ENCODE data around the gene UTP3.
A peak's percentile ranks its signal among the peaks of the same experiment; 100 is the strongest.
"Not testable (repeated sequence)": the region's sequence is repeated elsewhere in the genome, so short reads cannot be mapped to it uniquely, and the experiment has no call there.

Gene UTP3, protein sequence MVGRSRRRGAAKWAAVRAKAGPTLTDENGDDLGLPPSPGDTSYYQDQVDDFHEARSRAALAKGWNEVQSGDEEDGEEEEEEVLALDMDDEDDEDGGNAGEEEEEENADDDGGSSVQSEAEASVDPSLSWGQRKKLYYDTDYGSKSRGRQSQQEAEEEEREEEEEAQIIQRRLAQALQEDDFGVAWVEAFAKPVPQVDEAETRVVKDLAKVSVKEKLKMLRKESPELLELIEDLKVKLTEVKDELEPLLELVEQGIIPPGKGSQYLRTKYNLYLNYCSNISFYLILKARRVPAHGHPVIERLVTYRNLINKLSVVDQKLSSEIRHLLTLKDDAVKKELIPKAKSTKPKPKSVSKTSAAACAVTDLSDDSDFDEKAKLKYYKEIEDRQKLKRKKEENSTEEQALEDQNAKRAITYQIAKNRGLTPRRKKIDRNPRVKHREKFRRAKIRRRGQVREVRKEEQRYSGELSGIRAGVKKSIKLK

DNA sequence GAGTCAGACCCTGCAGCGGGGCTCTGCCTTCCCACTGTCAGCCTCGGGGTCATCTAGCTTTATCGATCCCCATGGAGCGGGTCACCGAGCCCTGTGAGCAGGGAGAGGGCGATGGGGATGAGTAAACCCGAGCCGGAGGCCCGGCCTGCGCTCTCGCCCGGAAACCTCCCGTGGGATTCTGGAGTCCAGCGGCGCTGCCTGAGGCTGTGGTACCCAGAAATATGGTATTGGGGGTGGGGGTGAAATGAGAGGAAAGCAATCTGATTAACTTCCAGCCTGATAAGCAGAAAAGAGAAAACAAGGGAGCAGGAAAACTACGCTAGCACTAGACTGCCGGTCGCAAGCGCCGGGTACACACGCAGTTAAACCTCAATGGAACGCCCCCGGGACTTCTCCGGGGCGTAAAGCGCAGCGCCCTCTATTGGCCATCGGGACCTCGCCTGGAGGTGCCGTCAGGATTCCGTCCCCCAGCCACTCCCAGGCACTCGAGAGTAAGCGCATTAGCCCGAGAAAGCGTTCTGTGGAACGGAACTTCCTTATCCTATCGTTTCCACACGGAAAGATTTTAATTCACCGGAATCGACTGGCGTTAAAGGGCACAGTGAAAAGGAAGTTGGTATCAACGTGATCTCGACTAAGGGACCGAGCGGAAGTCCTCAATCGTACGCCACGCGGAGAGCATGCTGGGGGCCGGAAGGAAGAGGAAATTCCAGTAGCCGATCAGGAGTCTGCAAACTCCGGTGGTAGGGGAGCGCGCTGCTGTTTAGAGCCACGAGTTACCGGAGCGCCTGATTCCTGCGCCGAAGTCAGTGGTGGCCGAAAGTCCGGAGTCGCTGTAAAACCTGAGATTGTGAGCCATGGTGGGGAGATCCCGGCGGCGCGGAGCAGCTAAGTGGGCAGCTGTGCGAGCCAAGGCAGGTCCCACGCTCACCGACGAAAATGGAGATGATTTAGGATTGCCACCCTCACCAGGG, at the start of gene UTP3:
Gene UTP3 (plus strand): TSS at position 712 of the 974 bp plus-strand sequence. CDS start 146 bp downstream, at position 858.
- peak; percentile 98 for DNase-seq (ENCODE audit: low read depth)

DNA sequence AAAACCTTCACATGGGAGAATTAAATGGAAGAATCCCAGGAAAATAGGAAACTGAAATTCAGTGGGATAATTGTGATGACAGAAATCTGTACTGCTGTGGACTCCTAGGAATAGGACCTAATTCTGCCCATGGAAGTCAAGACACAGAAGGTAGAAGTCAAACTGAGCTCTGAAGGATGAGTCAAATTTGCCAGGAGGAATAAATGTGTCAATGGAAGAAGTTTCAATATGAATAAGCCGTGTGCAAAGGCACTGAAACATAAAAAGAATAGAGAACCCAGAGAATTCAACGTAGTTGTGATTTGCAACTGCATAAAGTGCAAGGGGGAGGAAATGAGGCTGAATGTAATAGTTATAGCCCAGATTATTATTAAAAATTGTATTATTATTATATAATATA, 48.1 kb upstream of the UTP3 start:
- no peak for DNase-seq (ENCODE audit: low read depth)

DNA sequence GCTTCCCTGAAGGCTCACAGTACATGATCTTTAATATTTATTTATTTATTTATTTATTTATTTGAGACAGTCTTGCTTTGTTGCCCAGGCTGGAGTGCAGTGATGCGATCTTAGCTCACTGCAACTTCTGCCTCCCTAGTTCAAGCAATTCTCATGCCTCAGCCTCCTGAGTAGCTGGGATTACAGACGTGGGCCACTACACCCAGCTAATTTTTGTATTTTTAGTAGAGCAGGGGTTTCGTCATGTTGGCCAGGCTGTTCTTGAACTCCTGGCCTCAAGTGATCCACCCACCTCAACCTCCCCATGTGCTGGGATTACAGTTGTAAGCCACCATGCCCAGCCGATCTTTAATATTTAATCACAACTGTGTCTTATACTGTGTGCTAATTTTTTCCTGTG, 37.6 kb upstream of the UTP3 start:
- DNase-seq (ENCODE audit: low read depth) = not testable (repeated sequence)

DNA sequence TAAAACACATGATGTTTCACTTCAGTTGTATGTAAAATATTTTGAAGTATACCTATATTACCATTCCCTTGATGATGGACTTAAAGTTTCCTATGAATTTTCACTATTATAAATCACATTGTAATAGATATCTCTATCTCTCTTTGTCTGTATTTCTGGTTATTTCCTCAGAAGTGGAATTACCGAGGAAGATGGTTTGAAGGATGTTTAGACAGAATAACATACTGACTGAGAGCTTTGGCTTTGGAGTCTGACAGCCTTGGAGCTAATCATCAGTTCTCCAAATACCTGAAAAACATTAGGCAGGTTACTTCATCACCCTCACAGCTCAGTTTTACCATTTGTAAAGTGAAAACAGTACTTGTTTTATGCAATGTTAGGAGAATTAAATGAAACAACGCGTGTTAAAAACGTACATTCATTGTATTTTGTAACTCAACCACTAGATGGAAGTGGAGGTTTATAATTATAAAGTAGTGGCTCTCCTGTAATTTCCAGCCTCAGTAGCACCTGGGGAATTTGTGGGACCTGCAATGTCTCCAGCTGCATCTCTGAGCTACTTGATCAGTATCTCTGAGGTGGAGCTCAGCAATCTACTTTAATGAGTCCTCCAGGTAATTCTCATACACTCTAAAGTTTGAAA, 36.3 kb upstream of the UTP3 start:
- DNase-seq (ENCODE audit: low read depth) = no peak

DNA sequence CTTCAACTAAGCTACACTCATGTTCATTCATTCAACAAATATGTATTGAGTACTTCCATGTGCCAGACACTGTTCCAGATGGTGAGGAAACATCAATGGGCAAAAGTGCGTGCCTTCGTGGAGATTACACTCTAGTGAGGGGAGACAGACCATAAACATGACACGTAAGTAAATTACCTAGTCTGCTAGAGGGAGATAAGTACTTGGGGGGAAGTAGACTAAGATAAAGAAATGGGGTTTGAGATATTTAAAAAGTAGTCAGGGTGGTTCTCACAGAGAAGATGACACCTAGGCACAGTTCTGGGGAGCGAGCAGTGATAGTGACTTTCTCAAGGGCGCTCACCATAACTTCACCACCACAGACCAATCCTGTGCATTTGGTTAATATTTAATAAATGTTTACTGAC, 33.7 kb upstream of the UTP3 start:
- DNase-seq (ENCODE audit: low read depth) = no peak

DNA sequence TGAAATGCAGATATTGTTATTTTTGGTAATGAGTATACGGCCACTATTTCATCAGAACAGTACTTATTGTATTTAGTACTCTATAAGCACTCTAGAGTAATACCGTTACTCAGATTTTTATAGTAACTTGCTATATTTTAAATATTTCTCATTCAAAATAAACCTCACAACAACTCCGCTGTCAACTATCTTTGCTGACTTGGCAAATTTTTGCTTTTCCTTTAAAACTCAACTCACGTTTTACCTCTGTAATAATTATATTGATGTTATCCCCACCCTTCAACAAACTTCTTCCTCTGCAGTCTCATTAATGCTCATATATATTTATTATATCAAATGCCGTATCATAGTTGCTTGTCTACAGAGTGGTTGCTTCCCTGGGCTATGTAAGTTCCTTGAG, 31.0 kb upstream of the UTP3 start:
- no peak for DNase-seq (ENCODE audit: low read depth)

DNA sequence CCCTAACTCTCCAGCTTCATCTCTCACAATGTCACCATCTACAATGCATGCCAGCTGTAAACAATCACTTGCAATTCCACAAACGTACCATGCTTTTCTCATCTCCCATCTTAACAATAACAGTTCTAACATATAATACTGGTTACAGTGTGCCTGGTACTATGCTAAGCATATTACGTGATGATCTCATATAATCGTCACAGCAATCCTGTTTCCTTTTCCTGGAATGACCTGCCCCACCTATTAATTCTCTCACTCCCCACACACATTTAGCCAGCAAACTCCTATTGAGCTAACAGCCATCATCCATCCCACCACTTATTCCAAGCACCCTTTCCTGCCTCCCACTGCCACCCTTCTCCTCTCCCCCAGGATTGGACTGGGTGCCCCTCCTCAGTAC, 29.9 kb upstream of the UTP3 start:
- DNase-seq (ENCODE audit: low read depth) = no peak

DNA sequence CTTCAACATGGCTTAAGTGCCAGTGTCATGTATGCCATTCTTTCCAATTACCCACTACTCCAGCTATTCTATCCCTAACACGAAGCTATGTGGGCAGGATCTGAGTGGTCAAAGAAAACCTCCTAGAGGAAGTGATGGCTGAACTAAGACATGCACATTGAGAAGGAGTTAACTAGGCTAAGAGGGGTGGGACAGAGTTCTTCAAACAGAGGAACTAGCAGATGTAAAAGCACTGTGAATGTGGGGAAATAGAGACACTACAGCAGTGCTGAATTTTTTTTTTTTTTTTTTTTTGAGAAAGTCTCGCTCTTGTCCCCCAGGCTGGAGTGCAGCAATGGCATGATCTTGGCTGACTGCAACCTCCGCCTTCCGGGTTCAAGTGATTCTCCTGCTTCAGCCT, 28.2 kb upstream of the UTP3 start:
- DNase-seq (ENCODE audit: low read depth) = no peak

DNA sequence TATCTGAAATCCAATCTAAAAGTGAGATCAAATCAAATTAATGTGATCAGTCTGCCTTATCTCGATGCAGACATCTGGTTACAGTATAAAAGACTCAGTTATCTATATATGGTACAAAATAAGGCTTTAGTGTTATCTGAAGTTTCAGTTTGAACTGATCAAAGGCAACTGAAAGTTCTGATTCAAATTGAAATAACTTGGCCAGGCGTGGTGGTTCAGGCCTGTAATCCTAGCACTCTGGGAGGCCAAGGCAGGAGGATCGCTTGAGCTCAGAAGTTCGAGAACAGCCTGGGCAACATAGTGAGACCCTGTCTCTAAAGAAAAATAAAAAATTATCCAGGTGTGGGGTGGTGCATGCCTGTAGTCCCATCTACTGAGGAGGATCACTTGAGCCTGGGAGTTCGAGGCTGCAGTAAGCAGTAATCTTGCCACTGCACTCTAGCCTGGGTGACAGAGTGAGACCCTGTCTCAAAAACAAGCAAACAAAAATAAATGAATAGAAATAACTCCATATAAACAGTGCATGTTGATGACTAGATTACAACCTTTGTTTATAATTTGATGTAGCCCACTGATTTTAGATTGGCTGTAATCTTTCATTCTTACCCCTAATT, 26.9 kb upstream of the UTP3 start:
- not testable (repeated sequence) for DNase-seq (ENCODE audit: low read depth)

DNA sequence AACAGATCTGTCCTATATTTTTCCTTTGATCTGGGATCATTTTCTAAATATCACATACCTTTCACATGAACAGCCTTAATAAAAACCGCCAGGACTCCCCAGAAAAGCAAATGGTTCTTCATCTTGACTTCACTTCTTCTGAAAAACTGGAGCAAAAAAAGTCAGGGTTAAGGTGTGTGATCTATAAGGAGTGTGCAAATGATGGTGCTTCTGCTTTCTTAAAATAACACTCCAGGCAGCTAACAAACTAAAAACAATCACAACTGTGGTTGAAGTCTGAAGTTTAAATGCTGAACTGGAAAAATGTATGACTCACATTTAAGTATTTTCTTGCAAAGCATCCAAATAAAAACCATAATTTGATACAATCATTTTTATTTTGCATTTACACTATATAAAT, 22.0 kb upstream of the UTP3 start, which contains the start of gene JCHAIN:
Gene JCHAIN (minus strand): TSS at position 140 of the 400 bp plus-strand sequence. CDS start 18 bp downstream, at position 122.
- no peak for DNase-seq (ENCODE audit: low read depth)

DNA sequence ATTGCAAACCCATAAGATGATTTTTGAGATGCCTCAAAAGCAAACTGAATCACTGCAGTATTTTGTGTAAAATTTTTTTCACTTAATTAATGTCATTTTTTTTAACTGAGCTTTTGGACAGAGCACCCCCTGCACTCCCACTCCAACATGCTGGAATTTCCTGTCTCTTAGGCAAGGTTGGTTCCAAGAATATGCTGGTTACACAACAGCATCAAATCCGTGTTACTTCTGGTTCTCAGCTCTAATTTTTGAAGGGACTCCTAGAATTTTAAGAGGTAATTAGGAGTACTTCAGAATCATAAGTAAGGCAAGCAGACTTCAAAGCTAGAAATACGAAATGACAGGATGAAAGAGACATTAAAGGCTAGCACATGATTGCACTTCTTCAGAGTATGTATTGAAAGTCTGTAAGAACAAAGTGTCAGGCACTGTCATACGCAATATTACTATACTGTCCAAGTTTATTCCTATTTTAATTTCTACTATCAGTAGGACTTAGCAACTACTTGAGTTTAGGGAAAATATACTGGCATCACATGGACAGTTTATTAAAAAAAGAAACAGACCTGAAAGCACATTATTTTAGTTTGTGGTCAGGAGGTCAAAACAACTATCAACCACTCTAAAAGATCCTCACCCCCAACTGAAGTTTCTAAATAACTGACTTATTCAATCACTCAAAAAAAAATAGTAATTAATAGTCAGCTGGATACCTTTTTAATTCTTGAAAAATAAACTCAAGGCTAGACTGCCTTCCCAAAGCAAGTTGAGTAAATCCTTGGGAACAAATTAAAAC, 20.4 kb upstream of the UTP3 start:
- DNase-seq (ENCODE audit: low read depth) = no peak

DNA sequence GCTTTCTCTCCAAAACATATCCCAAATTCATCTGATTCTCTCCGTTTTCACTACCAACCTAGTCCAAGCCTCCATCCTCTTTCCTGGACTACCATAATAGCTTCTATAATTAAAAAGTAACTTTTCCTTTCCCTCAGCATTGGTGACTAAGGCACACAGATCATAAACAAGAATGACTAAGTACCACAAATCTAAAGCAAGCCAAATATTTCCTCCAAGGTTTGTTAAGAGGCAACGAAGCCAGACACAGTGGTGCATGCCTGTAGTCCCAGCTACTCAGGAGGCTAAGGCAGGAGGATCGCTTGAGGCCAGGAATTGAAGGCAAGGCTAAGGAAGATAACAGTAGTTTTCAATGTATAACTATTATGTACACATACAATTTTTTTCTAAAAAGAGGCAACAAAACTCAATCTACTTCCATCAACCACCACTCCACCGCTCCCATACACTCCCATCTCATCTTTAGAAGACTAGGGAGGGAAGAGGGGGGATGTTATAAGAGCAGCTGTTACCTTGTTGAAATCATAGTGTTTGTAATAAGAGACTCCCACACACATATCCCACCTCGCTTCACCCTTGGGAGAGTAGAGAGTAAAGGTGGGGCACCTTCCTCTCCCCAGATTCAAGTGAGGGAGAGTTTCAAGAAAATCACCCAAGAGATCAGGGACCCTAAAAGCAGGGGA, 17.9 kb upstream of the UTP3 start:
- no peak for DNase-seq (ENCODE audit: low read depth)

DNA sequence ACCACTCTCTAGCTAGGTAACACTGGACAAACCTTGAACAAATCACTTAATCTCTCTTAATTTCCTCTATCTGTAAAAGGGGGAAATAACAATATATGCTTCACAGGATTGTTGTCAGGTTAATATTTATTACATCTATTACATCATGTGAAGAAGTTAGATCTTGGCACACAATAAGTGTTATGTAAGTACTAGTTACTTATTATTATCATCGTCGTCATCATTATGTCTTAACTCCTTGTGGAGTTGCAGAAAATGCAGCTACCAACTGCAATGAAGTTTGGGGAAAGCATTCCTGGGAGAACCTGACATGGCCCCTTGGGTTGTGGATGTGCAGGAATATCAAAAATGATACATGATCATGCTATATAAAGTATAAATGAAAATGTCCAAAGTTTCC, 17.2 kb upstream of the UTP3 start:
- no peak for DNase-seq (ENCODE audit: low read depth)

DNA sequence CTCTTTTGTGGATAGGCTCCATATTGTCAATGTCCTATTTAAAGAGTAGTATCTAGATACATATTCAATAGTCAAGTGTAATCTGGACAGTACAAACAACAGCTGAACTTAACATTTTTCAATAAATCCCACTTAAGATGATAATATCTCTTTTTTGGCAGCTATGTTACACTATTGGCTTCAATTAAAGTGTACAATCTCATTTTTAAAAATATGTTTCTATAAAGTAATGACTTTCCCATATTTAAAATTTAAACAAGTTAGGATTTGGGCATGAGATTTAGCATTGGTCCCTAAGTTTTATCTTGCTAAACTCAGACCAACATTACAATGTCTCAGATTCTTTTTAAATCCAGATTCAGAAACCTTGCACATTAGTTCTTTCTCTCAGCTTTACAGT, 14.1 kb upstream of the UTP3 start:
- DNase-seq (ENCODE audit: low read depth) = no peak

DNA sequence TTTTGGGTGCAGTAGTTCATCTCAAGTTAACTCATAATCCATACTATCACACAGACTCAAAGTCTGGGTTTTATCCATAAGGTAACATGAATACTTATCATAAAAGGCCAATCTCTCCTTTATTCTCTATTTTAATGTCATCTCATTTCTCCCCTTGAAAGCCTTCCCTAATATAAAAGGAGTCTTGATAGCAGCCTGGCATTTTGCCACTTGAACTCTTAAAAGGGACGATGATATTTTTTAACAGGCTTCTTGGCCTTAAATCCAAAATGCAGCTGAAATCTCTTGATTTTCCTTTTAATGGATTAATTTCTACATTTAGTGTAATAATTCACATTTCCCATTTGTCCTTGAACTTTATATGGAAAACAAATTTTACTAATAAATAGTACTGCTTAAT, 13.6 kb upstream of the UTP3 start:
- DNase-seq (ENCODE audit: low read depth) = no peak

DNA sequence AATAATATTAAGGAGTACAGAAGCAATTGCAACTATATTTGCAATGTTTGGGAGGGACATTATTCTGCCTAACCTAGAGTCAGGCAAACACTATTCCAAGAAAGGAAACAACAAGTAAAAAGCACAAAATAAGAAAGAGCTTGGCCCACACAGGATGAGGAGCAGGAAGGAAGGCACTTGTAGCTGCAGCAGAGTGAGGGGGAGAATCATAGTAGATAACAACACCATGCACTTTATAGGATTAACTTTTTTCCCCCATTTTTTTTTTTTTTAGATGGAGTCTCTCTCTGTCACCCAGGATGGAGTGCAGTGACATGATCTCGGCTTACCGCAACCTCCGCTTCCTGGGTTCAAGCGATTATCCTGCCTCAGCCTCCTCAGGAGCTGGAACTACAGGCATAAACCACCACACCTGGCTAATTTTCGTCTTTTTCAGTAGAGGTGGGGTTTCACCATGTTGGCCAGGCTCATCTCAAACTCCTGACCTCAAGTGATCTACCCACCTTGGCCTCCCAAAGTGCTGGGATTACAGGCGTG, 11.7 kb upstream of the UTP3 start:
- no peak for DNase-seq (ENCODE audit: low read depth)

DNA sequence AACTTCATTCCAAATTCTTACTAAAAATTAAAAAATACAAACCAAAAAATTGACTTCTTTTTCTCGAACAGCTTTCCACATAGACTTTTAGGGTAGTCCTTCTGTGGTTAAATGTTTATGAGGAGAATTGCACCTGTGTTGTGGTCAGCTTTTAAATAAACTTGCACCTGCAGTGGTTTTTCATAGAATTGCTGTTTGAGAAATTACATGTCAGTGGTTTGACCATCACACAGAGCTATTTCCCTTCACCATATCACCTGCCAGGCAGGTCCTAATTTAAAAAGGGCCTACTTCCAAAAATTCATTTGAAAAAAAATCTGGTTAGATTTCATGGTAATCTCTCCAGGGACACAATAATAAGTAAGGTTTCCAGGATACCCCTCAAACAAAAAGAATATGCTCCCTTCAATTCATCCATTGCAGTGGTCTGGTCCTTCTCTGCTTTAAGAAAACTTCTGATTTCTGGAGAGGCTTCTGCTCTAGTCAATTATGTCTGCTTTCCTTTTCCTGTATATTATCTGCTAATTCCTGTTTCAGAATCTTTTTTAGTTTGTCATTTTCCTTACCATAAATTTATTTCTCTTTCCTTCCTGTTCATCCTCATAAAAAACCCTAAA, 9.8 kb upstream of the UTP3 start:
- no peak for DNase-seq (ENCODE audit: low read depth)

DNA sequence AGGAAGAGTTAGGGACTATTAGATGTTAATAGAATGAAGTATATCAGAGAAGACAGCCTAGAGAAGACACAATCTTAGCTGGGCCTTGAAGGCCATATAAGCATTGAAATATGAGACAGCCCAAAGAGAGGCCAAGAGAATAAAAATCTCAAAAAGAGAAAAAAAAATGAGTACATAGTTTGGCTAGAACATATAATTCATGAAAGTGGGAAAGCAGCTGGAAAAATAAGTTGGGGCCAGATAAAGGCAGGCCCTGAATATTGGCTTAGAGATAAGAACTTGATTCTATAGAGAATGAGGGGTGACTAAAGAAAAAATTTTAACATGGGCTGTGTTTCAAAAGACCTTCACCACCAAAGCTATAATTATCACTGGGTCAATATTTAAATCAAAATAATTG, 7.4 kb upstream of the UTP3 start:
- DNase-seq (ENCODE audit: low read depth) = no peak

DNA sequence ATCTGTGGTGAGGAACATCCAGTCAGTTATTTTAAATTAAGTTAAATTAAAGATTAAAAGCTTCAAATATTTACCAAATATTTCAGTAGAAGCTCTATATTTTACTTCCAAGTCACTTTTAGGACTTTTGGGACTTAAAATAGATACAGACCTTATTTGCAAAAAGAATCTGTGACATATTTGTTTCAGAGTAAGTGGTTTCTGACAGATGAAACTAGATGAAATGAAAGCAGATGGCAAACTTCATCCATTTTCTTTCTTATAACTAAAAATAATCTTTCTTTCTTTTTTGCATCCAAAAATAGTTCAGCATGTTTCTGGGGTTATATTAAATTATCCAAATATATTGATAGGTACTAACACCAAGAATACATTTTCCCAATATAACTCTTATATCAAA, 6.6 kb upstream of the UTP3 start:
- no peak for DNase-seq (ENCODE audit: low read depth)

DNA sequence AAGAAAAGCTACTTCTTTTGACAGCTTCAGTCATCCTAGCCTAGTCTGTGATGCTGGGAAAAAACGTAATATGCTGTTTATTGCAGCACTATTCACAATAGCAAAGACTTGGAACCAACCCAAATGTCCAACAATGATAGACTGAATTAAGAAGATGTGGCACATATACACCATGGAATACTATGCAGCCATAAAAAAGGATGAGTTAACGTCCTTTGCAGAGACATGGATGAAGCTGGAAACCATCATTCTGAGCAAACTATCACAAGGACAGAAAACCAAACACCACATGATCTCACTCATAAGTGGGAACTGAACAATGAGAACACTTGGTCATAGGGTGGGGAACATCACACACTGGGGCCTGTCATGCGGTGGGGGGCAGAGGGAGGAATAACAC, 6.2 kb upstream of the UTP3 start:
- not testable (repeated sequence) for DNase-seq (ENCODE audit: low read depth)

Measured in non-pigmented ciliary epithelial cell (primary cell).